MCF 10A (cell line): Measurements from ENCODE around the gene LOXL3. TPM values are rescaled to one million over a fixed set of nuclear protein-coding genes. Genes with fewer than 3 reads are reported as not detected.

ENCODE experiments used
- BruUV-seq: library from RNA; stranded (reverse); fragments of 400-500 nt; replicated peaks from 2 replicates; lab custom pipeline; 2021; lab: Mats Ljungman, UMichigan
- CTCF ChIA-PET: fragments of 300-600 bp; sonication (Branson Sonifier 250); formaldehyde crosslinking; extraction: SDS; loops from one replicate; lab custom pipeline; 2021; ENCODE audit warnings: antibody characterized with exemption, inconsistent platforms; lab: Yijun Ruan, JAX
- POLR2A ChIA-PET: fragments of 300-600, 350-650 bp; sonication (Branson Sonifier 250); formaldehyde crosslinking; extraction: SDS; loops from one replicate; lab custom pipeline; 2020; ENCODE audit warnings: antibody characterized with exemption, inconsistent platforms; lab: Yijun Ruan, JAX
- DNase-seq: peaks from one replicate; pipeline ENCODE4 v3.0.0-alpha.2; 2018; ENCODE audit not compliant: unreplicated experiment
- H3K27ac Mint-ChIP-seq: one replicate; pipeline ENCODE4 v1.8.0; 2022; ENCODE audit warnings: mild to moderate bottlenecking, low read depth, mixed read lengths; ENCODE audit not compliant: unreplicated experiment
- H3K27me3 Mint-ChIP-seq: one replicate; pipeline ENCODE4 v1.8.0; 2022; ENCODE audit warnings: mixed read lengths; ENCODE audit not compliant: insufficient read depth, unreplicated experiment
- H3K36me3 Mint-ChIP-seq: one replicate; pipeline ENCODE4 v1.8.0; 2022; ENCODE audit warnings: mild to moderate bottlenecking, moderate library complexity, mixed read lengths; ENCODE audit not compliant: insufficient read depth, unreplicated experiment
- H3K4me1 Mint-ChIP-seq: one replicate; pipeline ENCODE4 v1.8.0; 2022; ENCODE audit warnings: mixed read lengths; ENCODE audit not compliant: insufficient read depth, unreplicated experiment
- H3K4me3 Mint-ChIP-seq: one replicate; pipeline ENCODE4 v1.8.0; 2022; ENCODE audit warnings: mild to moderate bottlenecking, moderate library complexity, mixed read lengths; ENCODE audit not compliant: unreplicated experiment
- H3K9me3 Mint-ChIP-seq: one replicate; pipeline ENCODE4 v1.8.0; 2022; ENCODE audit warnings: mixed read lengths; ENCODE audit not compliant: unreplicated experiment
- CTCF ChIP-seq: fragments of 200-600 bp; IDR thresholded peaks from one replicate; pipeline ENCODE4 v1.8.0; 2022; ENCODE audit warnings: antibody characterized with exemption, mild to moderate bottlenecking; ENCODE audit not compliant: unreplicated experiment
- intact Hi-C: fragments of 100-400 bp; cut with micrococcal nuclease; formaldehyde crosslinking; loops from 2 replicates; pipeline ENCODE4 v1.14.1; 2022
- total RNA-seq: library from RNA; stranded (reverse); gene quantifications from 2 replicates; pipeline ENCODE4 v1.2.3, GENCODE V29; 2022

LOXL3 gene
- total RNA-seq, 1 experiment from 2014 or later = 0.93 TPM

DNA sequence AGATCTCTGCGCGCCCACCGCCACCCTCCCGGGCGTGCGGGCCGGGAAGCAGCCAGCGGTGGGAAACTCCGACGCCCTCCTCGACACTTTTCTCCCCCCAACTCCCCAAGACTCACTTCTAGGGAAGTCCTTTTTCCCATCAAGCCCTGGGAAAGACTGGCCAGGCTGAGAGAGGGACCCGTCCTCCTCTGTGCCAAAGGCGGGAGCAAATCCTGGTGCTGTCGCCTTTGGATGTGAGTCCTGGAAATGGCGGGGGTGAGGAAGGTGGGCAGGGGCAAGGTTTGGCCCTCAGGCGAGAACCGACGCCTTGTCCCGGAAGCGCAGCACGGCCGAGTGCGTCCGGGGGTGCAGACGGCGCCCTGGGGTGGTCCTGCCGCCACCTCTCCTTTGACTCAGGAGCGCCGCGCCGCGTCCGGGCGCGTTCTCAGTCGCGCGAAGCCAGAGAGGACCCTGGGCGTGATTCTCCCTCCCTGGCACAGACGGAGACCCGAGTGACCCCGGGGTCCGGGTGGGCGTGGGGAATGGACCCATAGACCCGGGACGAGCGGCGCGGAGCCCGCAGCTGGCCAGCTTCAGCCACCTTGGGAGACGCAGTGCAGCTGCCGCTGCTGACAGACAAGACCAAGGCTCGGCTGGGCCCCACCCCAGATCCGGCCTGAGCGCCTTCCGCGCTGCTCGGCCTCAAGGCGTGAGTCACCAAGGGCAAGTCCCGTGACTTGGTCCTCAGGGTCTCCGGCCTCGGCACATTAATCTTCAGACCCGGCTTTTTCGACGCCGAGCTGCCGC lies 50.8 kb downstream of the LOXL3 start:
- ChIA-PET POLR2A (interaction anchor here (0.7 to 8.6 kb wide), 2 partner anchors 10 to 27 kb away, joined by 4 to 135 read pairs; partner anchors contain the start of genes AUP1, DQX1 and HTRA2), CTCF (interaction anchor here (4.5 kb wide), 1 partner anchor 85 kb away, joined by 22 read pairs; no protein-coding TSS in a partner anchor)
- intact Hi-C loops = no loop called here
- peaks cover 52% of the 10 kb centered on the region for H3K36me3 Mint-ChIP-seq
- no TSS peak for BruUV-seq
- peaks cover 31% of the 10 kb centered on the region for H3K4me1 Mint-ChIP-seq
- H3K4me3 Mint-ChIP-seq = no peak overlapping the region
- TF ChIP-seq CTCF = no peak
- no peak for DNase-seq
- H3K27me3 Mint-ChIP-seq = peaks cover 16% of the 10 kb centered on the region
- H3K9me3 Mint-ChIP-seq = no peaks in the 10 kb centered on the region
- H3K27ac Mint-ChIP-seq = no peak overlapping the region

- TF ChIP-seq CTCF = no peak
- peaks cover 49% of the 10 kb centered on the region for H3K36me3 Mint-ChIP-seq
- no peak for DNase-seq
- H3K4me3 Mint-ChIP-seq = no peak overlapping the region
- no peak overlapping the region for H3K27ac Mint-ChIP-seq
- peaks cover 31% of the 10 kb centered on the region for H3K4me1 Mint-ChIP-seq
- BruUV-seq = no TSS peak
- ChIA-PET POLR2A (no interaction called here), CTCF (interaction anchor here (1.4 to 4.5 kb wide), 2 partner anchors 21 to 85 kb away, joined by 5 to 22 read pairs; no protein-coding TSS in a partner anchor)
- peaks cover 16% of the 10 kb centered on the region for H3K27me3 Mint-ChIP-seq
- intact Hi-C loops = no loop called here
- no peaks in the 10 kb centered on the region for H3K9me3 Mint-ChIP-seq
These were observed 51.5 kb downstream of the LOXL3 start for GRCh38 chr2:74502147-74502719.

- no peak for DNase-seq
- POLR2A ChIA-PET = interaction anchor here (0.7 to 1.2 kb wide), 5 partner anchors 7 to 43 kb away, joined by 3 read pairs; partner anchors contain the start of genes DQX1 and WBP1
- TF ChIP-seq CTCF = no peak
- CTCF ChIA-PET = interaction anchor here (1.4 to 4.5 kb wide), 2 partner anchors 20 to 86 kb away, joined by 5 to 22 read pairs; no protein-coding TSS in a partner anchor
- Mint-ChIP-seq H3K27ac (no peak overlapping the region), H3K4me3 (no peak overlapping the region), H3K4me1 (peaks cover 28% of the 10 kb centered on the region), H3K27me3 (peaks cover 16% of the 10 kb centered on the region), H3K9me3 (no peaks in the 10 kb centered on the region), H3K36me3 (peaks cover 42% of the 10 kb centered on the region)
- intact Hi-C loops = no loop called here
- BruUV-seq = no TSS peak
These were observed 52.2 kb downstream of the LOXL3 start for GRCh38 chr2:74501335-74502071.
